ENCODE measurements around the gene ADM5. TPM values are rescaled to one million over a fixed set of nuclear protein-coding genes. Genes with fewer than 3 reads are reported as not detected.
"Not testable (repeated sequence)": the region's sequence is repeated elsewhere in the genome, so short reads cannot be mapped to it uniquely, and the experiment has no call there.

Gene ADM5
- total RNA-seq, 2 donors from 2014 or later = 1.00 to 1.0 TPM

GRCh38 chr19:49690656-49691242, 1.4 kb downstream of the ADM5 start, which contains the start of gene CPT1C:
Gene CPT1C (plus strand): TSS chr19:49691116. CDS start chr19:49692253, 1,137 bp downstream.
- intact Hi-C loops (cut with DNase I) = no loop called here
- DNase-seq (ENCODE audit: low spot score) = peak; percentile 92

- DNase-seq (ENCODE audit: low spot score) = no peak
- intact Hi-C loops (cut with DNase I) = no loop called here
Measured at GRCh38 chr19:49691243-49692146, 2.1 kb downstream of the ADM5 start.

- intact Hi-C loops (cut with DNase I) = no loop called here
- no peak for DNase-seq (ENCODE audit: low spot score)
Measured at GRCh38 chr19:49692147-49692506, 2.7 kb downstream of the ADM5 start.

GRCh38 chr19:49696115-49696514, 6.7 kb downstream of the ADM5 start:
- no peak for DNase-seq (ENCODE audit: low spot score)
- intact Hi-C loops (cut with DNase I) = no loop called here

GRCh38 chr19:49696865-49697264, 7.5 kb downstream of the ADM5 start:
- no peak for DNase-seq (ENCODE audit: low spot score)
- intact Hi-C loops (cut with DNase I) = no loop called here

GRCh38 chr19:49699364-49699763, 10.0 kb downstream of the ADM5 start:
- intact Hi-C loops (cut with DNase I) = no loop called here
- no peak for DNase-seq (ENCODE audit: low spot score)

- intact Hi-C loops (cut with DNase I) = no loop called here
- no peak for DNase-seq (ENCODE audit: low spot score)
Measured at GRCh38 chr19:49700563-49700962, 11.2 kb downstream of the ADM5 start.

GRCh38 chr19:49701271-49701786, 11.9 kb downstream of the ADM5 start:
- no peak for DNase-seq (ENCODE audit: low spot score)
- intact Hi-C loops (cut with DNase I) = no loop called here

GRCh38 chr19:49704888-49705642, 15.7 kb downstream of the ADM5 start:
- intact Hi-C loops (cut with DNase I) = no loop called here
- no peak for DNase-seq (ENCODE audit: low spot score)

- DNase-seq (ENCODE audit: low spot score) = no peak
- intact Hi-C loops (cut with DNase I) = no loop called here
Measured at GRCh38 chr19:49705919-49706318, 16.5 kb downstream of the ADM5 start.

- DNase-seq (ENCODE audit: low spot score) = no peak
- intact Hi-C loops (cut with DNase I) = no loop called here
Measured at GRCh38 chr19:49710372-49710951, 21.1 kb downstream of the ADM5 start.

- peak; percentile 89 for DNase-seq (ENCODE audit: low spot score)
Measured at GRCh38 chr19:49712397-49712859, 23.0 kb downstream of the ADM5 start.

GRCh38 chr19:49713236-49713845, 23.9 kb downstream of the ADM5 start:
- no peak for DNase-seq (ENCODE audit: low spot score)
- intact Hi-C loops (cut with DNase I) = no loop called here

More at GRCh38 chr19:49712397-49712859, 23.0 kb downstream of the ADM5 start:
- intact Hi-C loops (cut with DNase I) = no loop called here

- DNase-seq (ENCODE audit: low spot score) = no peak
- intact Hi-C loops (cut with DNase I) = no loop called here
Measured at GRCh38 chr19:49716154-49716553, 26.8 kb downstream of the ADM5 start.

GRCh38 chr19:49718511-49718910, 29.1 kb downstream of the ADM5 start:
- DNase-seq (ENCODE audit: low spot score) = no peak
- intact Hi-C loops (cut with DNase I) = no loop called here

GRCh38 chr19:49718991-49719390, 29.6 kb downstream of the ADM5 start:
- intact Hi-C loops (cut with DNase I) = no loop called here
- DNase-seq (ENCODE audit: low spot score) = no peak

GRCh38 chr19:49719420-49719819, 30.0 kb downstream of the ADM5 start:
- intact Hi-C loops (cut with DNase I); DNase-seq (ENCODE audit: low spot score): not testable (repeated sequence)

- intact Hi-C loops (cut with DNase I) = no loop called here
- peak; percentile 93 for DNase-seq (ENCODE audit: low spot score)
Measured at GRCh38 chr19:49727217-49728030, 38.0 kb downstream of the ADM5 start.
